Measurements from ENCODE around the gene SCAMP3.

SCAMP3 gene

GRCh38 chr1:155261493-155261851, 688 bp downstream of the SCAMP3 start:
- Histone ChIP-seq H3K4me3 (ENCODE audit: low read depth, low read length) (peak overlapping the region; percentile 94), H3K27ac (peak overlapping the region; percentile 45), H3K27me3 (replicated peaks) (no peaks in the 10 kb centered on the region), H3K36me3 (replicated peaks) (peaks cover 32% of the 10 kb centered on the region)
- TF ChIP-seq CTCF (IDR thresholded peaks at IDR 0.05; ENCODE audit: low read depth, low read length, missing control alignments) = peak; percentile 2
- in situ Hi-C loops (cut with HindIII; ENCODE audit: low pct_ligation_motif_present, low sequenced_read_pairs) = no loop called here
- DNase-seq = no peak

- in situ Hi-C loops (cut with HindIII; ENCODE audit: low pct_ligation_motif_present, low sequenced_read_pairs) = no loop called here
- H3K27me3 ChIP-seq (replicated peaks) = no peaks in the 10 kb centered on the region
- no peak for TF ChIP-seq CTCF (IDR thresholded peaks at IDR 0.05; ENCODE audit: low read depth, low read length, missing control alignments)
- no peak overlapping the region for H3K27ac ChIP-seq
- DNase-seq = no peak
- no peak overlapping the region for H3K4me3 ChIP-seq (ENCODE audit: low read depth, low read length)
- peaks cover 22% of the 10 kb centered on the region for H3K36me3 ChIP-seq (replicated peaks)
Observed at GRCh38 chr1:155260276-155260675, 1.9 kb downstream of the SCAMP3 start.

GRCh38 chr1:155256058-155256852, 5.9 kb downstream of the SCAMP3 start:
- H3K4me3 ChIP-seq (ENCODE audit: low read depth, low read length) = no peak overlapping the region
- no peaks in the 10 kb centered on the region for H3K27me3 ChIP-seq (replicated peaks)
- TF ChIP-seq CTCF (IDR thresholded peaks at IDR 0.05; ENCODE audit: low read depth, low read length, missing control alignments) = no peak
- in situ Hi-C loops (cut with HindIII; ENCODE audit: low pct_ligation_motif_present, low sequenced_read_pairs) = no loop called here
- DNase-seq = no peak
- H3K36me3 ChIP-seq (replicated peaks) = peaks cover 3% of the 10 kb centered on the region
- no peak overlapping the region for H3K27ac ChIP-seq

- in situ Hi-C loops (cut with HindIII; ENCODE audit: low pct_ligation_motif_present, low sequenced_read_pairs) = no loop called here
- peaks cover 3% of the 10 kb centered on the region for H3K36me3 ChIP-seq (replicated peaks)
- no peak for TF ChIP-seq CTCF (IDR thresholded peaks at IDR 0.05; ENCODE audit: low read depth, low read length, missing control alignments)
- H3K27me3 ChIP-seq (replicated peaks) = no peaks in the 10 kb centered on the region
- H3K4me3 ChIP-seq (ENCODE audit: low read depth, low read length) = peak within 1 kb of the TSS; percentile 74
- H3K27ac ChIP-seq = peak within 1 kb of the TSS; percentile 63
- peak; percentile 74 for DNase-seq
Observed at GRCh38 chr1:155255243-155256007, 6.7 kb downstream of the SCAMP3 start, which contains the start of gene ENTREP3. Gene ENTREP3 (minus strand): TSS chr1:155255483. CDS start chr1:155254877, 606 bp downstream.

- in situ Hi-C loops (cut with HindIII; ENCODE audit: low pct_ligation_motif_present, low sequenced_read_pairs) = no loop called here
- H3K36me3 ChIP-seq (replicated peaks) = peaks cover 3% of the 10 kb centered on the region
Observed at GRCh38 chr1:155254714-155255242, 7.4 kb downstream of the SCAMP3 start.

More at GRCh38 chr1:155254714-155255242, 7.4 kb downstream of the SCAMP3 start:
- Histone ChIP-seq H3K4me3 (ENCODE audit: low read depth, low read length) (peak overlapping the region; percentile 74), H3K27ac (no peak overlapping the region), H3K27me3 (replicated peaks) (no peaks in the 10 kb centered on the region)
- no peak for TF ChIP-seq CTCF (IDR thresholded peaks at IDR 0.05; ENCODE audit: low read depth, low read length, missing control alignments)
- DNase-seq = no peak

All from brain microvascular endothelial cell (primary cell).